GM12878 (cell line): ENCODE measurements around the gene STX8. TPM values are rescaled to one million over a fixed set of nuclear protein-coding genes. Genes with fewer than 3 reads are reported as not detected.

Experiments used
- ATAC-seq: fragments of 200-7000 bp; cut with Tn5 transposase; 3 replicates; pipeline ENCODE4 v1.9.1; 2020; ENCODE audit warnings: mild to moderate bottlenecking, moderate library complexity
- BruUV-seq: library from RNA; stranded (reverse); fragments of 400-500 nt; replicated peaks from 2 replicates; lab custom pipeline; 2021; lab: Mats Ljungman, UMichigan
- CTCF ChIA-PET: fragments of 300-600 bp; sonication (Branson Sonifier 250); formaldehyde crosslinking; extraction: SDS; loops from one replicate; lab custom pipeline; 2021; ENCODE audit warnings: inconsistent platforms; lab: Yijun Ruan, JAX
- POLR2A ChIA-PET: fragments of 350-600 bp; formaldehyde crosslinking; extraction: SDS; loops from one replicate; lab custom pipeline; 2021; ENCODE audit warnings: inconsistent platforms; lab: Charles Lee
- RAD21 ChIA-PET: fragments of 300-600 bp; sonication (Branson Sonifier 250); formaldehyde crosslinking; loops from one replicate; lab custom pipeline; 2023; ENCODE audit warnings: antibody characterized with exemption; ENCODE audit not compliant: unreplicated experiment; lab: Charles Lee
- SMC1A ChIA-PET: fragments of 300-600 bp; sonication (Branson Sonifier 250); formaldehyde crosslinking; loops from one replicate; lab custom pipeline; 2023; ENCODE audit not compliant: unreplicated experiment, uncharacterized antibody; lab: Charles Lee
- DNase-seq: peaks from one replicate; pipeline ENCODE4 v3.0.0-alpha.2; 2011; ENCODE audit warnings: low read depth, low spot score
- FAIRE-seq: peaks from 3 replicates; lab custom pipeline; 2011; peaks lifted over from hg19 to GRCh38; lab: Jason Lieb, UNC
- H2AFZ ChIP-seq: 2 replicates; pipeline ENCODE4 v1.6.0; 2011; ENCODE audit warnings: low read depth, low read length, control low read depth; ENCODE audit not compliant: control insufficient read depth
- H3K27ac ChIP-seq: 2 replicates; pipeline ENCODE4 v1.5.1; 2011; ENCODE audit warnings: control low read depth; ENCODE audit not compliant: control insufficient read depth, insufficient read depth
- H3K27me3 ChIP-seq, 2 experiments: replicated peaks in 1 of 2; 2 replicates each; pipeline versions ENCODE4 v1.6.0 to v1.6.1; 2011; ENCODE audit warnings: low read length in 1 of 2; ENCODE audit not compliant: control insufficient read depth in 2 of 2, insufficient read depth in 2 of 2
- H3K36me3 ChIP-seq, 2 experiments: 2 replicates each; pipeline ENCODE4 v1.5.1; 2011; ENCODE audit warnings: low read length in 1 of 2; ENCODE audit not compliant: control insufficient read depth in 2 of 2, insufficient read depth in 2 of 2
- H3K4me1 ChIP-seq: 2 replicates; pipeline ENCODE4 v1.6.1; 2011; ENCODE audit warnings: mild to moderate bottlenecking, low read length, moderate library complexity, mixed read lengths; ENCODE audit not compliant: control insufficient read depth, insufficient read depth
- H3K4me2 ChIP-seq: 2 replicates; pipeline ENCODE4 v1.6.0; 2011; ENCODE audit warnings: control low read depth; ENCODE audit not compliant: control insufficient read depth, insufficient read depth
- H3K4me3 ChIP-seq: fragments of 200-600 bp; sonication (generic); 2 replicates; pipeline ENCODE4 v1.5.1; 2016
- H3K79me2 ChIP-seq: 2 replicates; pipeline ENCODE4 v1.6.0; 2011; ENCODE audit warnings: low read length; ENCODE audit not compliant: control insufficient read depth, insufficient read depth
- H3K9ac ChIP-seq: 2 replicates; pipeline ENCODE4 v1.8.0; 2011; ENCODE audit warnings: low read length, control low read depth, mixed read lengths; ENCODE audit not compliant: control insufficient read depth, insufficient read depth
- H3K9me3 ChIP-seq: replicated peaks from 3 replicates; pipeline ENCODE4 v1.5.1; 2011; ENCODE audit warnings: mild to moderate bottlenecking, low read length; ENCODE audit not compliant: control insufficient read depth, insufficient read depth
- H4K20me1 ChIP-seq: 2 replicates; pipeline ENCODE4 v1.6.0; 2011; ENCODE audit not compliant: control insufficient read depth, insufficient read depth
- CBX3 ChIP-seq: fragments of 200-600 bp; sonication (generic); IDR thresholded peaks from 2 replicates; pipeline ENCODE4 v1.6.1; 2016; ENCODE audit warnings: low read depth, borderline replicate concordance
- GABPA ChIP-seq: IDR thresholded peaks from 2 replicates; pipeline ENCODE4 v1.6.1; 2014; ENCODE audit warnings: antibody characterized with exemption, low read depth, mild to moderate bottlenecking, inconsistent platforms
- IKZF1 ChIP-seq: fragments of 450-650 bp; conservative IDR thresholded peaks from 2 replicates; pipeline ENCODE4 v1.6.1; 2017; ENCODE audit warnings: antibody characterized with exemption, mild to moderate bottlenecking
- JUNB ChIP-seq: IDR thresholded peaks from 2 replicates; pipeline ENCODE4 v1.6.1; 2016; ENCODE audit warnings: antibody characterized with exemption, mild to moderate bottlenecking
- NR2F1 ChIP-seq: fragments of 450-650 bp; conservative IDR thresholded peaks from 2 replicates; pipeline ENCODE4 v1.6.1; 2017; ENCODE audit warnings: mild to moderate bottlenecking
- POU2F2 ChIP-seq: IDR thresholded peaks from 3 replicates; pipeline ENCODE4 v1.6.1; 2011; ENCODE audit warnings: low read depth, mild to moderate bottlenecking, low read length, borderline replicate concordance
- TARDBP ChIP-seq: IDR thresholded peaks from 2 replicates; pipeline ENCODE4 v1.6.1; 2016; ENCODE audit warnings: borderline replicate concordance
- ZBTB11 ChIP-seq: fragments of 450-650 bp; formaldehyde crosslinking; IDR thresholded peaks from 2 replicates; pipeline ENCODE4 v1.5.0; 2022; ENCODE audit warnings: mild to moderate bottlenecking, missing genetic modification characterization
- ZNF384 ChIP-seq: IDR thresholded peaks from 2 replicates; pipeline ENCODE4 v1.6.1; 2012; ENCODE audit warnings: low read depth, mild to moderate bottlenecking, low read length, improper control_type of control experiment, borderline replicate concordance
- WGBS: methylation state at CpG from one replicate; pipeline ENCODE4 v1.1.6; 2016; ENCODE audit warnings: low lambda C conversion rate; ENCODE audit not compliant: insufficient replicate concordance, insufficient coverage; ENCODE audit errors: missing lambda C conversion rate; 5-methylcytosine and 5-hydroxymethylcytosine counted together
- in situ Hi-C: fragments of 300-500 bp; cut with MboI; formaldehyde crosslinking; loops from 9 replicates; pipeline ENCODE4 v1.14.3; 2018; ENCODE audit warnings: mixed read lengths
- intact Hi-C: fragments of 100-400 bp; cut with micrococcal nuclease; formaldehyde crosslinking; loops from one replicate; pipeline ENCODE4 v1.14.2; 2022; ENCODE audit not compliant: unreplicated experiment
- polyA plus RNA-seq, 11 experiments: library from polyadenylated mRNA; depleted of rRNA in 4 of 11; unstranded in 6 of 11; stranded (reverse) in 5 of 11; fragments of >200 nt; fragmentation: Nextera tagmentation in 4 of 11; fragmentation: Illumina TruSeq in 1 of 11; extraction: Ambion mirVana in 4 of 11; extraction: Trizol in 1 of 11; gene quantifications; 1 replicate in 1 of 11; 2 replicates in 10 of 11; pipeline versions ENCODE4 v1.2.1 to v1.2.3, GENCODE V29; 2011 to 2016; ENCODE audit warnings: inconsistent platforms in 2 of 11, missing spikeins in 2 of 11, low read depth in 1 of 11
- total RNA-seq, 4 experiments: library from RNA; depleted of rRNA in 3 of 4; stranded (reverse); fragments of >200 nt in 3 of 4; fragmentation: Illumina TruSeq in 1 of 4; extraction: Trizol in 1 of 4; gene quantifications; 2 replicates each; pipeline versions ENCODE4 v1.2.1 to v1.2.3, GENCODE V29; 2013 to 2021
- TF ChIP-seq, protein P1 (sequence below): fragments of 450-650 bp; IDR thresholded peaks from 2 replicates; pipeline ENCODE4 v1.6.1; 2014; ENCODE audit warnings: mild to moderate bottlenecking
- TF ChIP-seq, protein P2 (sequence below): fragments of 450-650 bp; formaldehyde crosslinking; IDR thresholded peaks from 2 replicates; pipeline ENCODE4 v1.4.0; 2022; ENCODE audit warnings: mild to moderate bottlenecking, moderate library complexity
- TF ChIP-seq, protein P3 (sequence below): fragments of 150-350 bp; IDR thresholded peaks from 2 replicates; pipeline ENCODE4 v1.6.1; 2016; ENCODE audit warnings: low read depth, low read length

The STX8 gene
- total and polyA plus RNA-seq, 10 of the 15 experiments (the other 5 are each of a cell fraction or from before 2014, with no cell fraction given): 47.9 to 151 (median 72.9) TPM

DNA sequence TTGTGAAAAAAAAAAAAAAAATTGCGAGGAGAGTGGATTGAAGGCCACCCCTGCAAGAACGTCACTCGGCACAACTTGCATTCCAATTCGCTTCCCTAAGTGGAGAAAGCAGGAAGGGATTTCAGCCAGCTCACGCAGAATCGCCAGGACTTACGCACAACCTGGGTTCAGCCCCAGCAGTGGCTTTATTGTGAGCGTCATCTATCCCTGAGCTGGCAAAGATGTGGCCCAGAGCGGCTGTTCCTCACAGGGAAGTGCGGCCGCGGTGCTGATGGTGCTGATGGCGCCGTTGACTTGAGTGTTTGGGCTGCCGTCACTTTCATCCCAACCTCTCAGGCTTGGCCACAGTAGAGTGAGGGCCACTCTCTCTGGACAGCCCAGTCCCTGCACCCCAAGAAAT is 356.7 kb downstream of the STX8 start (continued):
- TF ChIP-seq ZBTB11 (CRISPR knock-in tag): no peak
- no peak for TF ChIP-seq GABPA
- TF ChIP-seq CBX3: no peak
- no peak for TF ChIP-seq TARDBP
- no peak for TF ChIP-seq ZNF384
- no peak for TF ChIP-seq JUNB
- no peak for TF ChIP-seq NR2F1

- Histone ChIP-seq H3K79me2 (no peaks in the 10 kb centered on the region), H3K9me3 (peaks cover 6% of the 10 kb centered on the region), H4K20me1 (no peaks in the 10 kb centered on the region), H3K4me3 (no peak overlapping the region), H3K36me3 (no peaks in the 10 kb centered on the region), H3K27ac (no peak overlapping the region), H3K4me1 (no peaks in the 10 kb centered on the region), H3K27me3 (no peaks in the 10 kb centered on the region; a peak in 1 of 4 replicates), H3K9ac (no peak overlapping the region), H2AFZ (no peak overlapping the region), H3K4me2 (no peak overlapping the region)
- no peak for ATAC-seq
- DNase-seq: no peak
- intact Hi-C loops: no loop called here
- 19% methylated on average over 8 of the region's 8 CpGs for WGBS
- RAD21 ChIA-PET: interaction anchor here (1.3 kb wide), 1 partner anchor 13 kb away, joined by 5 read pairs; no protein-coding TSS in a partner anchor
- POLR2A ChIA-PET: no interaction called here
- no peak for FAIRE-seq
- in situ Hi-C loops: no loop called here
- CTCF ChIA-PET: no interaction called here
- no TSS peak for BruUV-seq
- SMC1A ChIA-PET: interaction anchor here (1.4 to 4.5 kb wide), 2 partner anchors 18 kb away, joined by 3 to 16 read pairs; no protein-coding TSS in a partner anchor
- TF ChIP-seq, protein P1, sequence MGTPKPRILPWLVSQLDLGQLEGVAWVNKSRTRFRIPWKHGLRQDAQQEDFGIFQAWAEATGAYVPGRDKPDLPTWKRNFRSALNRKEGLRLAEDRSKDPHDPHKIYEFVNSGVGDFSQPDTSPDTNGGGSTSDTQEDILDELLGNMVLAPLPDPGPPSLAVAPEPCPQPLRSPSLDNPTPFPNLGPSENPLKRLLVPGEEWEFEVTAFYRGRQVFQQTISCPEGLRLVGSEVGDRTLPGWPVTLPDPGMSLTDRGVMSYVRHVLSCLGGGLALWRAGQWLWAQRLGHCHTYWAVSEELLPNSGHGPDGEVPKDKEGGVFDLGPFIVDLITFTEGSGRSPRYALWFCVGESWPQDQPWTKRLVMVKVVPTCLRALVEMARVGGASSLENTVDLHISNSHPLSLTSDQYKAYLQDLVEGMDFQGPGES: no peak
- TF ChIP-seq POU2F2: no peak
- TF ChIP-seq, protein P2, sequence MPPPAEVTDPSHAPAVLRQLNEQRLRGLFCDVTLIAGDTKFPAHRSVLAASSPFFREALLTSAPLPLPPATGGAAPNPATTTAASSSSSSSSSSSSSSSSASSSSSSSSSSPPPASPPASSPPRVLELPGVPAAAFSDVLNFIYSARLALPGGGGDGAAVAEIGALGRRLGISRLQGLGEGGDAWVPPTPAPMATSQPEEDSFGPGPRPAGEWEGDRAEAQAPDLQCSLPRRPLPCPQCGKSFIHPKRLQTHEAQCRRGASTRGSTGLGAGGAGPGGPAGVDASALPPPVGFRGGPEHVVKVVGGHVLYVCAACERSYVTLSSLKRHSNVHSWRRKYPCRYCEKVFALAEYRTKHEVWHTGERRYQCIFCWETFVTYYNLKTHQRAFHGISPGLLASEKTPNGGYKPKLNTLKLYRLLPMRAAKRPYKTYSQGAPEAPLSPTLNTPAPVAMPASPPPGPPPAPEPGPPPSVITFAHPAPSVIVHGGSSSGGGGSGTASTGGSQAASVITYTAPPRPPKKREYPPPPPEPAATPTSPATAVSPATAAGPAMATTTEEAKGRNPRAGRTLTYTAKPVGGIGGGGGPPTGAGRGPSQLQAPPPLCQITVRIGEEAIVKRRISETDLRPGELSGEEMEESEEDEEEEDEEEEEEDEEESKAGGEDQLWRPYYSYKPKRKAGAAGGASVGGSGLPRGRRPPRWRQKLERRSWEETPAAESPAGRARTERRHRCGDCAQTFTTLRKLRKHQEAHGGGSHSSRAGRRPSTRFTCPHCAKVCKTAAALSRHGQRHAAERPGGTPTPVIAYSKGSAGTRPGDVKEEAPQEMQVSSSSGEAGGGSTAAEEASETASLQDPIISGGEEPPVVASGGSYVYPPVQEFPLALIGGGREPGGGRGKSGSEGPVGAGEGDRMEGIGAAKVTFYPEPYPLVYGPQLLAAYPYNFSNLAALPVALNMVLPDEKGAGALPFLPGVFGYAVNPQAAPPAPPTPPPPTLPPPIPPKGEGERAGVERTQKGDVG (CRISPR knock-in tag): no peak
- TF ChIP-seq, protein P3, sequence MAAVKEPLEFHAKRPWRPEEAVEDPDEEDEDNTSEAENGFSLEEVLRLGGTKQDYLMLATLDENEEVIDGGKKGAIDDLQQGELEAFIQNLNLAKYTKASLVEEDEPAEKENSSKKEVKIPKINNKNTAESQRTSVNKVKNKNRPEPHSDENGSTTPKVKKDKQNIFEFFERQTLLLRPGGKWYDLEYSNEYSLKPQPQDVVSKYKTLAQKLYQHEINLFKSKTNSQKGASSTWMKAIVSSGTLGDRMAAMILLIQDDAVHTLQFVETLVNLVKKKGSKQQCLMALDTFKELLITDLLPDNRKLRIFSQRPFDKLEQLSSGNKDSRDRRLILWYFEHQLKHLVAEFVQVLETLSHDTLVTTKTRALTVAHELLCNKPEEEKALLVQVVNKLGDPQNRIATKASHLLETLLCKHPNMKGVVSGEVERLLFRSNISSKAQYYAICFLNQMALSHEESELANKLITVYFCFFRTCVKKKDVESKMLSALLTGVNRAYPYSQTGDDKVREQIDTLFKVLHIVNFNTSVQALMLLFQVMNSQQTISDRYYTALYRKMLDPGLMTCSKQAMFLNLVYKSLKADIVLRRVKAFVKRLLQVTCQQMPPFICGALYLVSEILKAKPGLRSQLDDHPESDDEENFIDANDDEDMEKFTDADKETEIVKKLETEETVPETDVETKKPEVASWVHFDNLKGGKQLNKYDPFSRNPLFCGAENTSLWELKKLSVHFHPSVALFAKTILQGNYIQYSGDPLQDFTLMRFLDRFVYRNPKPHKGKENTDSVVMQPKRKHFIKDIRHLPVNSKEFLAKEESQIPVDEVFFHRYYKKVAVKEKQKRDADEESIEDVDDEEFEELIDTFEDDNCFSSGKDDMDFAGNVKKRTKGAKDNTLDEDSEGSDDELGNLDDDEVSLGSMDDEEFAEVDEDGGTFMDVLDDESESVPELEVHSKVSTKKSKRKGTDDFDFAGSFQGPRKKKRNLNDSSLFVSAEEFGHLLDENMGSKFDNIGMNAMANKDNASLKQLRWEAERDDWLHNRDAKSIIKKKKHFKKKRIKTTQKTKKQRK: no peak
- no peak for TF ChIP-seq IKZF1
Measured at GRCh38 chr17:9218064-9218635, 357.5 kb downstream of the STX8 start.
